B cell (primary cell): Measurements from ENCODE around the gene EDAR. TPM values are rescaled to one million over a fixed set of nuclear protein-coding genes. Genes with fewer than 3 reads are reported as not detected.

Experiments used
- ATAC-seq: fragments of 200-7000 bp; cut with Tn5 transposase; one replicate; pipeline ENCODE4 v1.10.0; 2021; ENCODE audit warnings: low read depth, mild to moderate bottlenecking, moderate number of reproducible peaks, moderate library complexity
- CTCF ChIA-PET: fragments of 350-600 bp; sonication (Branson Sonifier 250); formaldehyde crosslinking; loops from one replicate; lab custom pipeline; 2021; ENCODE audit warnings: antibody characterized with exemption, inconsistent platforms; lab: Charles Lee
- POLR2A ChIA-PET: fragments of 350-600 bp; sonication (Branson Sonifier 250); formaldehyde crosslinking; loops from one replicate; lab custom pipeline; 2021; ENCODE audit warnings: antibody characterized with exemption; lab: Charles Lee
- DNase-seq: peaks from one replicate; pipeline ENCODE4 v3.0.0; 2013
- H2AFZ ChIP-seq: 2 replicates; pipeline ENCODE4 v1.6.1; 2012; ENCODE audit warnings: mild to moderate bottlenecking, low read depth, low read length; ENCODE audit not compliant: insufficient read depth, poor library complexity, severe bottlenecking
- H3K27ac ChIP-seq, 2 donors: 1 replicate in 1 of 2; 2 replicates in 1 of 2; pipeline ENCODE4 v1.5.1; 2012 to 2013; ENCODE audit warnings: low read length in 2 of 2, mild to moderate bottlenecking in 2 of 2, moderate library complexity in 1 of 2
- H3K27me3 ChIP-seq, 4 experiments: fragments of 200-600 bp in 1 of 4; sonication (generic) in 1 of 4; replicated peaks in 1 of 4; 1 replicate in 2 of 4; 2 replicates in 2 of 4; pipeline versions ENCODE4 v1.6.1 to v1.7.0; 2013 to 2016; ENCODE audit warnings: low read length in 3 of 4, mild to moderate bottlenecking in 2 of 4, mixed read lengths in 1 of 4, moderate library complexity in 1 of 4; ENCODE audit not compliant: insufficient read depth in 4 of 4, control insufficient read depth in 3 of 4; ENCODE audit errors: control extremely low read depth in 1 of 4
- H3K36me3 ChIP-seq, 2 experiments: replicated peaks in 1 of 2; 1 replicate in 1 of 2; 2 replicates in 1 of 2; pipeline versions ENCODE4 v1.6.1 to v1.7.1; 2013; ENCODE audit warnings: low read length in 1 of 2; ENCODE audit not compliant: insufficient read depth in 2 of 2, control insufficient read depth in 1 of 2; ENCODE audit errors: control extremely low read depth in 1 of 2, extremely low read depth in 1 of 2
- H3K4me1 ChIP-seq, 2 donors: fragments of 200-600 bp in 1 of 2; sonication (generic) in 1 of 2; 1 replicate in 1 of 2; 2 replicates in 1 of 2; pipeline versions ENCODE4 v1.5.1 to v1.6.1; 2013 to 2017; ENCODE audit warnings: low read length in 2 of 2; ENCODE audit not compliant: control insufficient read depth in 2 of 2, insufficient read depth in 2 of 2
- H3K4me2 ChIP-seq: replicated peaks from 2 replicates; pipeline ENCODE3; 2012; ENCODE audit warnings: mild to moderate bottlenecking, low read depth, low read length; ENCODE audit not compliant: poor library complexity, severe bottlenecking
- H3K4me3 ChIP-seq, 5 experiments: fragments of 200-600 bp in 1 of 5; sonication (generic) in 1 of 5; 1 replicate in 3 of 5; 2 replicates in 2 of 5; pipeline versions ENCODE4 v1.5.1 to v1.7.0; 2011 to 2016; ENCODE audit warnings: low read length in 4 of 5, mild to moderate bottlenecking in 4 of 5, low read depth in 2 of 5, control low read depth in 1 of 5, moderate library complexity in 1 of 5; ENCODE audit not compliant: insufficient read depth in 1 of 5; ENCODE audit errors: control extremely low read depth in 1 of 5, extremely low read depth in 1 of 5
- H3K79me2 ChIP-seq: fragments of 200-600 bp; sonication (generic); one replicate; pipeline ENCODE4 v1.6.0; 2016; ENCODE audit warnings: low read length; ENCODE audit not compliant: control insufficient read depth, insufficient read depth
- H3K9ac ChIP-seq: fragments of 200-600 bp; sonication (generic); 2 replicates; pipeline ENCODE4 v1.6.1; 2017; ENCODE audit warnings: mild to moderate bottlenecking, low read length, moderate library complexity
- H3K9me3 ChIP-seq, 3 donors: one replicate each; pipeline versions ENCODE4 v1.6.1 to v1.7.1; 2013; ENCODE audit warnings: low read length in 2 of 3; ENCODE audit not compliant: control insufficient read depth in 2 of 3, insufficient read depth in 1 of 3; ENCODE audit errors: control extremely low read depth in 1 of 3
- H4K20me1 ChIP-seq: 2 replicates; pipeline ENCODE4 v1.6.0; 2012; ENCODE audit warnings: mild to moderate bottlenecking, low read length; ENCODE audit not compliant: insufficient read depth, control insufficient read depth, poor library complexity, severe bottlenecking
- H3K27ac Mint-ChIP-seq: one replicate; pipeline ENCODE4 v1.8.0; 2021; ENCODE audit warnings: mixed read lengths
- H3K27me3 Mint-ChIP-seq: one replicate; pipeline ENCODE4 v1.8.0; 2021; ENCODE audit warnings: mixed read lengths
- H3K4me1 Mint-ChIP-seq: one replicate; pipeline ENCODE4 v1.8.0; 2021; ENCODE audit warnings: mixed read lengths
- H3K4me3 Mint-ChIP-seq: one replicate; pipeline ENCODE4 v1.8.0; 2021; ENCODE audit warnings: mixed read lengths
- H3K9me3 Mint-ChIP-seq: one replicate; pipeline ENCODE4 v1.8.0; 2022; ENCODE audit warnings: mixed read lengths; ENCODE audit not compliant: insufficient read depth
- CTCF ChIP-seq: fragments of 200-600 bp; IDR thresholded peaks from one replicate; pipeline ENCODE4 v1.8.0; 2022; ENCODE audit warnings: antibody characterized with exemption, mild to moderate bottlenecking
- EZH2 ChIP-seq: IDR thresholded peaks from 2 replicates; pipeline ENCODE4 v1.6.1; 2012; ENCODE audit warnings: borderline replicate concordance, low read depth, mild to moderate bottlenecking, moderate library complexity, low read length; ENCODE audit not compliant: insufficient read depth, poor library complexity, severe bottlenecking
- WGBS: methylation state at CpG from one replicate; pipeline ENCODE4 v1.1.5; 2013; ENCODE audit warnings: missing lambda C conversion rate; ENCODE audit not compliant: insufficient coverage; 5-methylcytosine and 5-hydroxymethylcytosine counted together
- intact Hi-C: fragments of 100-400 bp; cut with micrococcal nuclease; formaldehyde crosslinking; loops from one replicate; pipeline ENCODE4 v1.10.0; 2022
- polyA plus RNA-seq: library from polyadenylated mRNA; depleted of rRNA; stranded (reverse); fragments of >200 nt; gene quantifications from 2 replicates; pipeline ENCODE4 v1.2.3, GENCODE V29; 2012
- total RNA-seq, 2 donors: library from RNA; stranded (reverse); fragments of 120-200 nt in 1 of 2; gene quantifications; 1 replicate in 1 of 2; 2 replicates in 1 of 2; pipeline versions ENCODE4 v1.2.3 to v1.2.4, GENCODE V29; 2013 to 2022

EDAR gene
- total and polyA plus RNA-seq, 2 donors (not counting 1 experiment from before 2014, with no cell fraction given), result 0.03 TPM; not detected in 1

GRCh38 chr2:108884619-108885018, 104.4 kb downstream of the EDAR start:
- WGBS, result 86% methylated on average over 4 of the region's 6 CpGs
- Mint-ChIP-seq H3K4me1 (no peaks in the 10 kb centered on the region), H3K9me3 (peaks cover 8% of the 10 kb centered on the region), H3K4me3 (no peak overlapping the region), H3K27ac (no peak overlapping the region), H3K27me3 (no peaks in the 10 kb centered on the region)
- no peak overlapping the region for H3K4me2 ChIP-seq
- H2AFZ ChIP-seq, result no peak overlapping the region
- intact Hi-C loops, result no loop called here
- no peaks in the 10 kb centered on the region for H3K36me3 ChIP-seq
- no peaks in the 10 kb centered on the region for H3K79me2 ChIP-seq
- TF ChIP-seq EZH2 (no peak), CTCF (no peak)
- no peak overlapping the region for H3K27ac ChIP-seq
- H3K4me3 ChIP-seq, result no peak overlapping the region
- ATAC-seq (no peak), DNase-seq (no peak)
- H3K9ac ChIP-seq, result no peak overlapping the region
- no peaks in the 10 kb centered on the region for H3K4me1 ChIP-seq
- H3K27me3 ChIP-seq, result no peaks in the 10 kb centered on the region
- H4K20me1 ChIP-seq, result no peaks in the 10 kb centered on the region
- ChIA-PET CTCF (no interaction called here), POLR2A (no interaction called here)
- peaks cover 0 to 13% (median 13%) of the 10 kb centered on the region in 3 donors for H3K9me3 ChIP-seq

- H3K36me3 ChIP-seq, result no peaks in the 10 kb centered on the region
- H4K20me1 ChIP-seq, result no peaks in the 10 kb centered on the region
- CTCF ChIA-PET, result no interaction called here
- WGBS, result no CpG with 5 or more reads among the region's 2 CpGs
- Mint-ChIP-seq H3K27me3 (no peaks in the 10 kb centered on the region), H3K4me1 (no peaks in the 10 kb centered on the region), H3K9me3 (peaks cover 11% of the 10 kb centered on the region), H3K4me3 (no peak overlapping the region), H3K27ac (no peak overlapping the region)
- intact Hi-C loops, result no loop called here
- ATAC-seq (no peak), DNase-seq (no peak)
- POLR2A ChIA-PET, result no interaction called here
- H3K4me2 ChIP-seq, result no peak overlapping the region
- H3K9me3 ChIP-seq, result peaks cover 0 to 5% (median 5%) of the 10 kb centered on the region in 3 donors
- no peaks in the 10 kb centered on the region for H3K79me2 ChIP-seq
- H3K9ac ChIP-seq, result no peak overlapping the region
- H2AFZ ChIP-seq, result no peak overlapping the region
- no peak overlapping the region for H3K27ac ChIP-seq
- TF ChIP-seq CTCF, result no peak
- no peak for TF ChIP-seq EZH2
- H3K27me3 ChIP-seq, result no peaks in the 10 kb centered on the region
- no peak overlapping the region for H3K4me3 ChIP-seq
- H3K4me1 ChIP-seq, result no peaks in the 10 kb centered on the region
These were observed 110.7 kb downstream of the EDAR start for GRCh38 chr2:108878276-108878675.
